A673 (cell line): ENCODE data around the gene GSE1. TPM values are rescaled to one million over a fixed set of nuclear protein-coding genes. Genes with fewer than 3 reads are reported as not detected.

Source experiments
- BruUV-seq: library from RNA; stranded (reverse); fragments of 400-500 nt; replicated peaks from 2 replicates; lab custom pipeline; 2021; lab: Mats Ljungman, UMichigan
- CTCF ChIA-PET: fragments of 300-600 bp; sonication (Branson Sonifier 250); formaldehyde crosslinking; loops from one replicate; lab custom pipeline; 2022; ENCODE audit warnings: antibody characterized with exemption; lab: Charles Lee
- POLR2A ChIA-PET: fragments of 300-600 bp; sonication (Branson Sonifier 250); formaldehyde crosslinking; loops from one replicate; lab custom pipeline; 2022; ENCODE audit warnings: antibody characterized with exemption; ENCODE audit not compliant: low non-redundant PET; lab: Charles Lee
- DNase-seq: peaks from one replicate; pipeline ENCODE4 v3.0.0-alpha.2; 2015; ENCODE audit warnings: low spot score
- H3K27ac ChIP-seq: fragments of 200-600 bp; sonication (generic); 2 replicates; pipeline ENCODE4 v1.5.1; 2016; ENCODE audit warnings: mixed run types, low read depth, mild to moderate bottlenecking, mixed read lengths, antibody characterized with exemption, low read length; ENCODE audit not compliant: poor library complexity, severe bottlenecking
- H3K27me3 ChIP-seq: fragments of 200-600 bp; sonication (generic); replicated peaks from 2 replicates; pipeline ENCODE4 v1.6.1; 2017; ENCODE audit warnings: mixed run types, low read depth, mild to moderate bottlenecking, mixed read lengths, antibody characterized with exemption, low read length; ENCODE audit not compliant: insufficient read depth, poor library complexity
- H3K36me3 ChIP-seq: fragments of 200-600 bp; sonication (generic); 2 replicates; pipeline ENCODE4 v1.6.1; 2016; ENCODE audit warnings: mixed run types, mild to moderate bottlenecking, mixed read lengths, antibody characterized with exemption, low read length; ENCODE audit not compliant: insufficient read depth, poor library complexity, severe bottlenecking
- H3K4me1 ChIP-seq: fragments of 200-600 bp; sonication (generic); 2 replicates; pipeline ENCODE4 v1.6.1; 2017; ENCODE audit warnings: mixed run types, mild to moderate bottlenecking, mixed read lengths, antibody characterized with exemption, low read length; ENCODE audit not compliant: insufficient read depth, poor library complexity, severe bottlenecking
- H3K4me3 ChIP-seq: fragments of 200-600 bp; sonication (generic); 2 replicates; pipeline ENCODE4 v1.5.1; 2016; ENCODE audit warnings: low read depth, mixed run types, mild to moderate bottlenecking, mixed read lengths, low read length; ENCODE audit not compliant: poor library complexity, severe bottlenecking
- H3K9me3 ChIP-seq: fragments of 200-600 bp; sonication (generic); 2 replicates; pipeline ENCODE4 v1.6.1; 2016; ENCODE audit warnings: mixed run types, low read depth, mild to moderate bottlenecking, mixed read lengths, antibody characterized with exemption, low read length; ENCODE audit not compliant: poor library complexity, severe bottlenecking
- EZH2 ChIP-seq: fragments of 200-600 bp; sonication (generic); IDR thresholded peaks from 2 replicates; pipeline ENCODE4 v1.6.1; 2017; ENCODE audit warnings: borderline replicate concordance, low read depth, mild to moderate bottlenecking, mixed read lengths, antibody characterized with exemption, low read length; ENCODE audit not compliant: poor library complexity, severe bottlenecking
- intact Hi-C: fragments of 100-400 bp; cut with micrococcal nuclease; formaldehyde crosslinking; loops from one replicate; pipeline ENCODE4 v1.10.0; 2022; ENCODE audit not compliant: unreplicated experiment
- total RNA-seq: library from RNA; stranded (reverse); gene quantifications from 2 replicates; pipeline ENCODE4 v1.2.3, GENCODE V29; 2021
- TF ChIP-seq, protein P1 (sequence below): fragments of 300-800, 200-600 bp; sonication (generic); conservative IDR thresholded peaks from 2 replicates; pipeline ENCODE4 v1.5.1; 2017; ENCODE audit warnings: low read depth, mild to moderate bottlenecking, antibody characterized with exemption, low read length, moderate library complexity, mixed read lengths

Gene GSE1
- total RNA-seq, 1 experiment from 2014 or later: 64.2 TPM

DNA sequence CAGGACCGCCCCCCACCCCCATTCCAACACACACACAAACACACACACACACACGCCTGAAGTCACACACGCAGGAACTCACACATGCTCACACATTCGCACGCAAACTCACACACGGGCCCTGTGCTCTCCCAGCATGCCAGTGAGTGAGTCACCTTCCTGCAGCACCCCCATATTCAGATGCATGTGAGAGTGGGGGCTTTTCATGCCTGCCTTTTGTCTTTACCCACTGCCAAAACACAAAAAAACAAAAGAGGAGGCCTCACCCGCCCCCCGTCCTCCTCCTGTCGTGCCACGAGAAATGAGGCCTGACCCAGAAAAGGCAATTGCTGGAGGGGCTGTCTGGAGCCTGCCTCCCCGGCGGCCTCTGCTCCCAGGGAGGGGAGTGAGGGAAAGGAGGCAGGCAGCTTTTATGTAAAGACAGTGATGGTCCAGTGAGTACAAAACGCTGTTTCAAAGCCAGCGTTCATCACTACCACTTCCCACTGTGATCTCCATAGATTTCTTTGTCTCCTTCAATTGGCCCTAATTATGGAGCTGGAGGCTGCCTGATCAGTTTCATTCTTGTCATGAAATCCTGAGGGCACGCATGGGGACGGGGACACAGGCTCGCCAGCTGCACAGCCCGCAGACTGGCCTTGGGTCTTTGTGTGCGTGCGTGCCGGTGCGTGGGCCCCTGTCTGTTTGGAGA is 29.5 kb upstream of the GSE1 start:
- no TSS peak for BruUV-seq
- Histone ChIP-seq H3K27me3 (no peaks in the 10 kb centered on the region), H3K9me3 (no peaks in the 10 kb centered on the region), H3K4me3 (no peak overlapping the region), H3K4me1 (peaks cover 61% of the 10 kb centered on the region), H3K36me3 (no peaks in the 10 kb centered on the region), H3K27ac (peak overlapping the region; percentile 74)
- intact Hi-C loops: no loop called here
- POLR2A ChIA-PET: no interaction called here
- peak; percentile 68 for DNase-seq
- no peak for TF ChIP-seq EZH2
- TF ChIP-seq, protein P1, sequence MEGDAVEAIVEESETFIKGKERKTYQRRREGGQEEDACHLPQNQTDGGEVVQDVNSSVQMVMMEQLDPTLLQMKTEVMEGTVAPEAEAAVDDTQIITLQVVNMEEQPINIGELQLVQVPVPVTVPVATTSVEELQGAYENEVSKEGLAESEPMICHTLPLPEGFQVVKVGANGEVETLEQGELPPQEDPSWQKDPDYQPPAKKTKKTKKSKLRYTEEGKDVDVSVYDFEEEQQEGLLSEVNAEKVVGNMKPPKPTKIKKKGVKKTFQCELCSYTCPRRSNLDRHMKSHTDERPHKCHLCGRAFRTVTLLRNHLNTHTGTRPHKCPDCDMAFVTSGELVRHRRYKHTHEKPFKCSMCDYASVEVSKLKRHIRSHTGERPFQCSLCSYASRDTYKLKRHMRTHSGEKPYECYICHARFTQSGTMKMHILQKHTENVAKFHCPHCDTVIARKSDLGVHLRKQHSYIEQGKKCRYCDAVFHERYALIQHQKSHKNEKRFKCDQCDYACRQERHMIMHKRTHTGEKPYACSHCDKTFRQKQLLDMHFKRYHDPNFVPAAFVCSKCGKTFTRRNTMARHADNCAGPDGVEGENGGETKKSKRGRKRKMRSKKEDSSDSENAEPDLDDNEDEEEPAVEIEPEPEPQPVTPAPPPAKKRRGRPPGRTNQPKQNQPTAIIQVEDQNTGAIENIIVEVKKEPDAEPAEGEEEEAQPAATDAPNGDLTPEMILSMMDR: no peak
- CTCF ChIA-PET: no interaction called here

DNA sequence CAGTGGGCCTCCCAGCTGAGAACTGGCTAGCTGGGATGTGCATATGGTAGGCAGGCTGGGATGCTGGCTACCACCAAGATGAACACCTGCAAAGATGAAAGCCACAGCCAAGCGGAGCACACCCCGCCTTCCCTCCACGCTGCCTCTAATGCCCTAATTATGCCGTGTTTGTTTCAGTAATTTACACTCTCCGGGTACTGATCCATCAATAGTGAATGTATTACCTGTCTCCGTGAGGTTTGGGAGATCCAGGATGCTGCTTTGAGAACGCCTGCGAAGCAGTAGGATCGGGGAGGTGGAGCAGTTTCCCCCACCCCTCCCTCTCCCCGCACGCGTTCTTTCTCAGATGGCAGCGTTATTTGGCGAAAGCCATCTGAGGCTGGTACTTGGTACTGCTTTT is 28.9 kb upstream of the GSE1 start:
- CTCF ChIA-PET: no interaction called here
- POLR2A ChIA-PET: no interaction called here
- no peak for DNase-seq
- H3K4me3 ChIP-seq: no peak overlapping the region
- no peaks in the 10 kb centered on the region for H3K9me3 ChIP-seq
- H3K4me1 ChIP-seq: peaks cover 58% of the 10 kb centered on the region
- no peak overlapping the region for H3K27ac ChIP-seq
- no peaks in the 10 kb centered on the region for H3K27me3 ChIP-seq
- no TSS peak for BruUV-seq
- H3K36me3 ChIP-seq: no peaks in the 10 kb centered on the region
- intact Hi-C loops: no loop called here
- no peak for TF ChIP-seq EZH2
- TF ChIP-seq, protein P1: no peak

DNA sequence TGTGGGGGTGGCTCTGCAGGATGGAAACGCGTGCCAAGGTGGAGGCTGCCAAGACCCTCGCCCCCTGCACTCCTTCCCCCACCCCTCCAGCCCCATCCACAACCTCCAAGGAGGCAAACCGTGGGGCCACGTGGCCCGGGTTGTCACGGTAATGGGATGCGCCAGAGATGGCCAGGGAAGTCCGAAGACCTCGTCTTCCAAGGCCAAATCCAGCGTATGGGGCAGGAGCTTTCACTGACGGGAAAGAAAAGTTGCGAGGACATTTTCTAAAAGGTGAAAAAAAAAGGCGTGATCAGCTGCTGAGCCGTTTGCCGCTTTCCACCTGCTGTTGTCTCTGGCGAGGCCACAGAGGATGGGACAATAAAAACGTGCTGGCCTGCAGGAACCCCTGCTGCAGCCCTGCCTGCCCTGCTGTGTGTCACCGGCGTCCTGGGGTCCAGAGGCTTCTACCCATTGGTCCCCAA is 28.3 kb upstream of the GSE1 start:
- Histone ChIP-seq H3K9me3 (no peaks in the 10 kb centered on the region), H3K27ac (no peak overlapping the region), H3K4me1 (peaks cover 52% of the 10 kb centered on the region), H3K4me3 (no peak overlapping the region), H3K36me3 (no peaks in the 10 kb centered on the region), H3K27me3 (no peaks in the 10 kb centered on the region)
- intact Hi-C loops: no loop called here
- TF ChIP-seq EZH2: no peak
- TF ChIP-seq, protein P1: no peak
- no peak for DNase-seq
- ChIA-PET CTCF (no interaction called here), POLR2A (no interaction called here)
- no TSS peak for BruUV-seq
